K562 (cell line): ENCODE measurements around the gene GCNT1. TPM values are rescaled to one million over a fixed set of nuclear protein-coding genes. Genes with fewer than 3 reads are reported as not detected.

Experiments used
- ATAC-seq: fragments of 200-7000 bp; cut with Tn5 transposase; 3 replicates; pipeline ENCODE4 v1.9.1; 2020; ENCODE audit warnings: moderate library complexity
- BruUV-seq: library from RNA; stranded (reverse); fragments of 400-500 nt; replicated peaks from 2 replicates; lab custom pipeline; 2021; lab: Mats Ljungman, UMichigan
- CTCF ChIA-PET: fragments of 300-600 bp; formaldehyde crosslinking; extraction: SDS; loops from one replicate; lab custom pipeline; 2021; ENCODE audit warnings: low intra/inter-chr PET ratio; lab: Yijun Ruan, JAX
- POLR2A ChIA-PET: fragments of 300-600, 350-650 bp; sonication (Branson Sonifier 250); formaldehyde crosslinking; extraction: SDS; loops from one replicate; lab custom pipeline; 2021; ENCODE audit warnings: antibody characterized with exemption, inconsistent platforms; lab: Yijun Ruan, JAX
- DNase-seq, 4 experiments: peaks; one replicate each; pipeline versions ENCODE4 v3.0.0 to v3.0.0-alpha.2; 2011 to 2018; ENCODE audit warnings: low spot score in 3 of 4, mixed read lengths in 3 of 4; ENCODE audit errors: extremely low read depth in 1 of 4
- FAIRE-seq: peaks from 2 replicates; lab custom pipeline; 2011; peaks lifted over from hg19 to GRCh38; lab: Jason Lieb, UNC
- H2AFZ ChIP-seq: 2 replicates; pipeline ENCODE4 v1.6.0; 2011; ENCODE audit warnings: low read depth, low read length, control low read depth, inconsistent platforms
- H3K27ac ChIP-seq: fragments of 200-600 bp; 3 replicates; pipeline ENCODE4 v1.8.0; 2011; ENCODE audit warnings: low read depth, mild to moderate bottlenecking, control low read depth, inconsistent platforms, low read length, moderate library complexity, mixed read lengths; ENCODE audit errors: extremely low read depth
- H3K27me3 ChIP-seq, 2 experiments: fragments of 300-600 bp in 1 of 2; 2 replicates in 1 of 2; 3 replicates in 1 of 2; pipeline versions ENCODE4 v1.6.0 to v1.8.0; 2011; ENCODE audit warnings: inconsistent platforms in 2 of 2, low read length in 2 of 2, mild to moderate bottlenecking in 1 of 2, mixed read lengths in 1 of 2, moderate library complexity in 1 of 2; ENCODE audit not compliant: control insufficient read depth in 2 of 2, insufficient read depth in 2 of 2
- H3K36me3 ChIP-seq: fragments of 300-600 bp; 3 replicates; pipeline ENCODE4 v1.8.0; 2011; ENCODE audit warnings: mild to moderate bottlenecking, low read length, inconsistent platforms; ENCODE audit not compliant: control insufficient read depth, insufficient read depth
- H3K4me1 ChIP-seq, 2 experiments: fragments of 200-600 bp in 1 of 2; replicated peaks in 1 of 2; 2 replicates in 1 of 2; 3 replicates in 1 of 2; pipeline versions ENCODE4 v1.5.1 to v1.8.0; 2011; ENCODE audit warnings: inconsistent platforms in 2 of 2, low read length in 2 of 2, mild to moderate bottlenecking in 1 of 2, mixed read lengths in 1 of 2, moderate library complexity in 1 of 2; ENCODE audit not compliant: control insufficient read depth in 2 of 2, insufficient read depth in 2 of 2
- H3K4me2 ChIP-seq: 2 replicates; pipeline ENCODE4 v1.6.1; 2011; ENCODE audit warnings: low read length, control low read depth, inconsistent platforms, mixed read lengths; ENCODE audit not compliant: insufficient read depth
- H3K4me3 ChIP-seq: fragments of 200-600 bp; sonication (generic), shearing (Covaris generic); 2 replicates; pipeline ENCODE4 v1.5.1; 2016; ENCODE audit warnings: control low read depth, inconsistent platforms
- H3K79me2 ChIP-seq: fragments of 200-600 bp; 3 replicates; pipeline ENCODE4 v1.8.0; 2011; ENCODE audit warnings: low read length, inconsistent platforms; ENCODE audit not compliant: control insufficient read depth, insufficient read depth
- H3K9ac ChIP-seq, 2 experiments: 2 replicates each; pipeline versions ENCODE4 v1.6.0 to v1.6.1; 2011; ENCODE audit warnings: low read depth in 2 of 2, low read length in 2 of 2, control low read depth in 1 of 2, inconsistent platforms in 1 of 2, mild to moderate bottlenecking in 1 of 2, mixed read lengths in 1 of 2; ENCODE audit not compliant: insufficient read depth in 1 of 2
- H3K9me1 ChIP-seq: one replicate; pipeline ENCODE4 v1.6.0; 2011; ENCODE audit warnings: inconsistent platforms, mild to moderate bottlenecking, low read length, moderate library complexity; ENCODE audit not compliant: control insufficient read depth, insufficient read depth
- H3K9me3 ChIP-seq: replicated peaks from 2 replicates; pipeline ENCODE4 v1.5.1; 2011; ENCODE audit warnings: low read depth, low read length, inconsistent platforms; ENCODE audit not compliant: control insufficient read depth, insufficient read depth
- H4K20me1 ChIP-seq: replicated peaks from 2 replicates; pipeline ENCODE4 v1.6.1; 2011; ENCODE audit warnings: low read length, inconsistent platforms, mixed read lengths; ENCODE audit not compliant: control insufficient read depth, insufficient read depth
- C11orf30 ChIP-seq: fragments of 450-650 bp; IDR thresholded peaks from 2 replicates; pipeline ENCODE4 v1.6.1; 2016; ENCODE audit warnings: low read depth, mild to moderate bottlenecking
- FOSL1 ChIP-seq: fragments of 200-800 bp; sonication (Bioruptor generic); conservative IDR thresholded peaks from 2 replicates; pipeline ENCODE4 v1.6.1; 2016; ENCODE audit warnings: missing genetic modification characterization, missing compliant biosample characterization
- JUND ChIP-seq, 2 experiments: IDR thresholded peaks; 2 replicates in 1 of 2; 3 replicates in 1 of 2; pipeline ENCODE4 v1.6.1; 2011; ENCODE audit warnings: borderline replicate concordance in 2 of 2, low read depth in 2 of 2, low read length in 2 of 2, improper control_type of control experiment in 1 of 2, missing biosample characterization in 1 of 2, missing genetic modification characterization in 1 of 2, missing genetic modification reagents in 1 of 2
- TAF15 ChIP-seq: fragments of 200-400 bp; formaldehyde crosslinking; IDR thresholded peaks from 2 replicates; pipeline ENCODE4 v1.6.1; 2017; ENCODE audit warnings: mild to moderate bottlenecking, low read depth, low read length, moderate library complexity
- ZNF316 ChIP-seq: fragments of 450-650 bp; IDR thresholded peaks from 2 replicates; pipeline ENCODE4 v1.6.1; 2016
- WGBS: fragments of 100-300 bp; shearing (Covaris generic); methylation state at CpG from one replicate; pipeline ENCODE4 v1.1.6; 2016; ENCODE audit warnings: low coverage, mixed read lengths; ENCODE audit not compliant: insufficient coverage; ENCODE audit errors: missing lambda C conversion rate; 5-methylcytosine and 5-hydroxymethylcytosine counted together
- in situ Hi-C: fragments of 300-500 bp; cut with MboI; formaldehyde crosslinking; loops from 4 replicates; pipeline ENCODE4 v1.15.0; 2018; ENCODE audit warnings: inconsistent platforms, mixed read lengths
- intact Hi-C: fragments of 100-400 bp; cut with micrococcal nuclease; formaldehyde crosslinking; loops from 2 replicates; pipeline ENCODE4 v1.14.2; 2022
- polyA plus RNA-seq, 8 experiments: library from polyadenylated mRNA; depleted of rRNA in 4 of 8; stranded (reverse) in 5 of 8; unstranded in 3 of 8; fragments of >200 nt; fragmentation: Nextera tagmentation in 2 of 8; fragmentation: Illumina TruSeq in 1 of 8; extraction: Ambion mirVana in 2 of 8; extraction: Trizol in 1 of 8; gene quantifications; 2 replicates each; pipeline versions ENCODE4 v1.2.1 to v1.2.3, GENCODE V29; 2011 to 2014; ENCODE audit warnings: inconsistent platforms in 1 of 8, missing spikeins in 1 of 8
- total RNA-seq, 7 experiments: library from RNA; depleted of rRNA in 6 of 7; stranded (reverse); fragments of >200 nt in 6 of 7; fragmentation: Illumina TruSeq in 2 of 7; extraction: Trizol in 2 of 7; gene quantifications; 2 replicates each; pipeline versions ENCODE4 v1.2.1 to v1.2.3, GENCODE V29; 2011 to 2021; ENCODE audit warnings: low replicate concordance in 1 of 7

Gene GCNT1
- total and polyA plus RNA-seq, 9 of the 15 experiments (the other 6 are each of a cell fraction or from before 2014, with no cell fraction given) = 0.01 to 0.71 (median 0.10) TPM

DNA sequence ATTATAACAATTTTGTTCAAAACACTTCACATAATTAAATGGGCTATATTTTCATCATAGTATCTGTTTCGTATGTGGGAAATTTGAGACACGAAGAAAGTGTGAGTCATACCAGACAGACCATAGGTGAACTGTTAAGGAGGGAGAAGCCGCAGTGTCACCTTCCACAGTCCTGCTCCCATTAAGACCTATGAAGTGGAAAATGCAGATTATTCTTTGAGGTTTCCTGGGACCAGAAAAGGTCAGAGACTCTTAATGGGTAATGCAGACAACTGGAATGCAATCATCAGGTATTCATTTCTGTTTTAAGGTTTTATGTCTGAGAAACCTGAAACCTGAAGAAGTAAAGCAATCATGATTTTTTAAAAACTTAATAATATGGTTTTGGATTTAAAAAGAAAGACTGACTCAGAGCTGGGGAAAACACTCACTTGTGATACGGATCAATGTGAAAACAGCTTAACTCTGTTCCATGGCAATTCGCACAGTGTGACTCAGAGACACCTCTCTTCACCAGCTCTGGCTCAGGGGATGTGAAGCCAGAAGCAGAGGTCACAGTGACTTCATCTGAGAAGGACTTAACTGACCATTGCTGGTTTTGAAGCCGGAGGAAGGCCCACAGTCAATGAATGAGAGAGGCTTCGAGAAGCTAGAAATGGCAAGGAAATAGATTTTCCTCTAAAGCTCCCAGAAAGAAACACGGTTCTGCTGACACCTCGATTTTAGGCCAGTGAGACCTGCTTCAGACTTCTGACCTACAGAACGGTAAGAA lies 17.2 kb upstream of the GCNT1 start:
- no peaks in the 10 kb centered on the region for H3K4me1 ChIP-seq
- H3K36me3 ChIP-seq = no peaks in the 10 kb centered on the region
- H3K27ac ChIP-seq = no peak overlapping the region
- no peaks in the 10 kb centered on the region for H3K9me3 ChIP-seq
- in situ Hi-C loops = loop anchor here (10.0 kb wide), 1 partner anchor 263 kb away; no protein-coding TSS in a partner anchor
- BruUV-seq = no TSS peak
- CTCF ChIA-PET = no interaction called here
- no peaks in the 10 kb centered on the region for H3K79me2 ChIP-seq
- no peaks in the 10 kb centered on the region for H4K20me1 ChIP-seq
- H3K9me1 ChIP-seq = no peaks in the 10 kb centered on the region
- FAIRE-seq = no peak
- WGBS = 2% methylated on average over 10 of the region's 10 CpGs
- no peak overlapping the region for H3K9ac ChIP-seq
- no peaks in the 10 kb centered on the region for H3K27me3 ChIP-seq
- no peak for TF ChIP-seq TAF15
- peak; percentile 75 for TF ChIP-seq FOSL1 (tag)
- TF ChIP-seq C11orf30 = 0 out of 2 replicates have a peak, but pooled peaks have one; percentile 24
- 0 out of 2 replicates have a peak, but pooled peaks have one; percentile 5 for TF ChIP-seq JUND (IDR thresholded peaks at IDR 0.05; ENCODE audit: borderline replicate concordance, low read depth, low read length)
- TF ChIP-seq JUND (tag; IDR thresholded peaks at IDR 0.05; ENCODE audit: borderline replicate concordance, low read depth, low read length) = no peak
- peak; percentile 41 for TF ChIP-seq ZNF316
- TF ChIP-seq, all 486 proteins: peak for 4
- ATAC-seq (no peak), DNase-seq (peak in 1 of 4 experiments; percentile 8)
- no peak overlapping the region for H2AFZ ChIP-seq
- H3K4me3 ChIP-seq = no peak overlapping the region
- no peak overlapping the region for H3K4me2 ChIP-seq
- intact Hi-C loops = no loop called here
- POLR2A ChIA-PET = no interaction called here
